ENCODE data around the gene TM9SF3.

TM9SF3 gene

GRCh38 chr10:96538683-96539082 is 48.1 kb downstream of the TM9SF3 start:
- TF ChIP-seq CTCF (IDR thresholded peaks at IDR 0.05; ENCODE audit: control insufficient read depth, insufficient read depth, low read depth, low read length, missing control alignments) = no peak
- no peak overlapping the region for H3K4me3 ChIP-seq (ENCODE audit: control insufficient read depth, low read depth, low read length)
- no peak for DNase-seq (ENCODE audit: low read depth)

- no peak for DNase-seq (ENCODE audit: low read depth)
- H3K4me3 ChIP-seq (ENCODE audit: control insufficient read depth, low read depth, low read length) = no peak overlapping the region
- no peak for TF ChIP-seq CTCF (IDR thresholded peaks at IDR 0.05; ENCODE audit: control insufficient read depth, insufficient read depth, low read depth, low read length, missing control alignments)
Observed at GRCh38 chr10:96536129-96536528, 50.7 kb downstream of the TM9SF3 start.

GRCh38 chr10:96532523-96532922 is 54.3 kb downstream of the TM9SF3 start:
- TF ChIP-seq CTCF (IDR thresholded peaks at IDR 0.05; ENCODE audit: control insufficient read depth, insufficient read depth, low read depth, low read length, missing control alignments) = no peak
- no peak for DNase-seq (ENCODE audit: low read depth)
- H3K4me3 ChIP-seq (ENCODE audit: control insufficient read depth, low read depth, low read length) = no peak overlapping the region

- no peak overlapping the region for H3K4me3 ChIP-seq (ENCODE audit: control insufficient read depth, low read depth, low read length)
- TF ChIP-seq CTCF (IDR thresholded peaks at IDR 0.05; ENCODE audit: control insufficient read depth, insufficient read depth, low read depth, low read length, missing control alignments) = no peak
- DNase-seq (ENCODE audit: low read depth) = no peak
Observed at GRCh38 chr10:96529634-96530279, 57.1 kb downstream of the TM9SF3 start.

- no peak for TF ChIP-seq CTCF (IDR thresholded peaks at IDR 0.05; ENCODE audit: control insufficient read depth, insufficient read depth, low read depth, low read length, missing control alignments)
- H3K4me3 ChIP-seq (ENCODE audit: control insufficient read depth, low read depth, low read length) = no peak overlapping the region
- DNase-seq (ENCODE audit: low read depth) = no peak
Observed at GRCh38 chr10:96524741-96525140, 62.1 kb downstream of the TM9SF3 start.

GRCh38 chr10:96517284-96517683 is 69.5 kb downstream of the TM9SF3 start:
- no peak for TF ChIP-seq CTCF (IDR thresholded peaks at IDR 0.05; ENCODE audit: control insufficient read depth, insufficient read depth, low read depth, low read length, missing control alignments)
- H3K4me3 ChIP-seq (ENCODE audit: control insufficient read depth, low read depth, low read length) = no peak overlapping the region
- no peak for DNase-seq (ENCODE audit: low read depth)

All from AG09309 (cell line).